ENCODE measurements around the gene B3GALT4.

B3GALT4 gene

GRCh38 chr6:33320315-33321181, 43.6 kb downstream of the B3GALT4 start (continued):
- TF ChIP-seq ZNF843 (tag by site-specific recombination; IDR thresholded peaks at IDR 0.05) = peak; percentile 20; the same call in 1 of the 2 replicates
- TF ChIP-seq HOXA7 (CRISPR knock-in tag; IDR thresholded peaks at IDR 0.05; ENCODE audit: borderline replicate concordance) = no peak
- no peak for TF ChIP-seq ZNF354C (tag by site-specific recombination; IDR thresholded peaks at IDR 0.05; ENCODE audit: borderline replicate concordance, low read depth)
- no peak for TF ChIP-seq KLF7 (tag by site-specific recombination; IDR thresholded peaks at IDR 0.05; ENCODE audit: borderline replicate concordance)
- no peak for TF ChIP-seq MEIS1 (CRISPR knock-in tag; IDR thresholded peaks at IDR 0.05; ENCODE audit: borderline replicate concordance)
- TF ChIP-seq ZNF24 (tag by site-specific recombination; IDR thresholded peaks at IDR 0.05) = peak; percentile 76; the same call in 1 of the 2 replicates
- TF ChIP-seq PRDM10 (tag by site-specific recombination; IDR thresholded peaks at IDR 0.05) = peak; percentile 56
- TF ChIP-seq ZBTB21 (tag by site-specific recombination; IDR thresholded peaks at IDR 0.05) = peak; percentile 92
- no peak for TF ChIP-seq ZNF10 (tag by site-specific recombination; IDR thresholded peaks at IDR 0.05)
- TF ChIP-seq ZNF639 (tag by site-specific recombination; IDR thresholded peaks at IDR 0.05) = peak; percentile 77; the same call in 1 of the 2 replicates
- TF ChIP-seq ZNF510 (tag by site-specific recombination; IDR thresholded peaks at IDR 0.05; ENCODE audit: insufficient replicate concordance) = no peak
- TF ChIP-seq ZNF518A (tag by site-specific recombination; conservative IDR thresholded peaks at IDR 0.05; ENCODE audit: low read depth) = 0 out of 2 replicates have a peak, but pooled peaks have one; percentile 38
- peak; percentile 76 for TF ChIP-seq PATZ1 (tag by site-specific recombination; IDR thresholded peaks at IDR 0.05)
- no peak for TF ChIP-seq ZNF221 (tag by site-specific recombination; IDR thresholded peaks at IDR 0.05; ENCODE audit: borderline replicate concordance)
- no peak for TF ChIP-seq ZNF214 (tag by site-specific recombination; IDR thresholded peaks at IDR 0.05; ENCODE audit: borderline replicate concordance)
- no peak for TF ChIP-seq ZNF677 (tag by site-specific recombination; IDR thresholded peaks at IDR 0.05)
- no peak; the same call in 1 of the 2 replicates for TF ChIP-seq KLF8 (tag by site-specific recombination; IDR thresholded peaks at IDR 0.05)
- TF ChIP-seq ZNF202 (tag by site-specific recombination; IDR thresholded peaks at IDR 0.05; ENCODE audit: borderline replicate concordance) = no peak
- TF ChIP-seq ZSCAN18 (tag by site-specific recombination; IDR thresholded peaks at IDR 0.05) = no peak
- no peak for TF ChIP-seq BCL11B (tag by site-specific recombination; IDR thresholded peaks at IDR 0.05; ENCODE audit: low read depth)
- TF ChIP-seq ZNF48 (tag by site-specific recombination; IDR thresholded peaks at IDR 0.05) = no peak
- no peak for TF ChIP-seq ZNF223 (tag by site-specific recombination; IDR thresholded peaks at IDR 0.05)
- no peak for TF ChIP-seq ZNF184 (tag by site-specific recombination; IDR thresholded peaks at IDR 0.05)
